ENCODE results near the gene GDF3.
"Not testable (repeated sequence)": the region's sequence is repeated elsewhere in the genome, so short reads cannot be mapped to it uniquely, and the experiment has no call there.

Gene GDF3

GRCh38 chr12:7695566-7696197 lies at the start of gene GDF3:
GDF3 (minus strand) TSS chr12:7695775; CDS start chr12:7695728, 47 bp downstream.
- DNase-seq: peak; percentile 14

GRCh38 chr12:7732993-7733392 lies 37.4 kb upstream of the GDF3 start:
- no peak for DNase-seq

- DNase-seq: no peak
These were observed 35.9 kb upstream of the GDF3 start for GRCh38 chr12:7731486-7731885.

- DNase-seq: not testable (repeated sequence)
These were observed 35.4 kb upstream of the GDF3 start for GRCh38 chr12:7730984-7731383.

GRCh38 chr12:7729746-7730145 lies 34.2 kb upstream of the GDF3 start:
- no peak for DNase-seq

GRCh38 chr12:7723926-7724325 lies 28.4 kb upstream of the GDF3 start:
- no peak for DNase-seq

GRCh38 chr12:7719946-7720730 lies 24.6 kb upstream of the GDF3 start:
- DNase-seq: no peak

GRCh38 chr12:7716381-7716780 lies 20.8 kb upstream of the GDF3 start:
- peak; percentile 29 for DNase-seq

- DNase-seq: no peak
These were observed 17.4 kb upstream of the GDF3 start for GRCh38 chr12:7712841-7713442.

GRCh38 chr12:7711133-7711532 lies 15.6 kb upstream of the GDF3 start, which contains the start of gene DPPA3:
DPPA3 (plus strand) TSS chr12:7711433; CDS start chr12:7711571, 138 bp downstream.
- DNase-seq: no peak

- no peak for DNase-seq
These were observed 14.5 kb upstream of the GDF3 start for GRCh38 chr12:7709969-7710675.

GRCh38 chr12:7705846-7706245 lies 10.3 kb upstream of the GDF3 start:
- no peak for DNase-seq

GRCh38 chr12:7695237-7695560 lies 376 bp downstream of the GDF3 start:
- DNase-seq: no peak

GRCh38 chr12:7694556-7695236 lies 879 bp downstream of the GDF3 start:
- DNase-seq: no peak

- DNase-seq: peak; percentile 6
These were observed 1.8 kb downstream of the GDF3 start for GRCh38 chr12:7693793-7694192.

GRCh38 chr12:7681535-7681934 lies 14.0 kb downstream of the GDF3 start:
- DNase-seq: no peak

GRCh38 chr12:7679251-7680045 lies 16.1 kb downstream of the GDF3 start:
- DNase-seq: no peak

GRCh38 chr12:7678744-7679143 lies 16.8 kb downstream of the GDF3 start:
- no peak for DNase-seq

- DNase-seq: peak; percentile 87
These were observed 18.1 kb downstream of the GDF3 start for GRCh38 chr12:7677432-7677888.

GRCh38 chr12:7675455-7675854 lies 20.1 kb downstream of the GDF3 start:
- DNase-seq: peak; percentile 59

GRCh38 chr12:7668171-7668570 lies 27.4 kb downstream of the GDF3 start:
- DNase-seq: no peak

GRCh38 chr12:7667125-7667524 lies 28.4 kb downstream of the GDF3 start:
- DNase-seq: peak; percentile 70
